Effector memory CD4-positive, alpha-beta T cell (primary cell): ENCODE data around the gene TSPAN19.
"Not testable (repeated sequence)": the region's sequence is repeated elsewhere in the genome, so short reads cannot be mapped to it uniquely, and the experiment has no call there.

ENCODE experiments used
- DNase-seq, 3 donors: peaks; one replicate each; pipeline ENCODE4 v3.0.0-alpha.2; 2020
- H3K27ac ChIP-seq: 2 replicates; pipeline ENCODE4 v1.7.0; 2013; ENCODE audit warnings: mild to moderate bottlenecking, low read length, moderate library complexity; ENCODE audit not compliant: insufficient read depth, poor library complexity, severe bottlenecking
- H3K27me3 ChIP-seq: replicated peaks from 2 replicates; pipeline ENCODE4 v1.7.0; 2013; ENCODE audit warnings: mild to moderate bottlenecking, low read length; ENCODE audit not compliant: insufficient read depth, control insufficient read depth, poor library complexity, severe bottlenecking
- H3K36me3 ChIP-seq: 2 replicates; pipeline ENCODE4 v1.7.0; 2013; ENCODE audit warnings: mild to moderate bottlenecking, low read length, moderate library complexity; ENCODE audit not compliant: control insufficient read depth, insufficient read depth
- H3K4me1 ChIP-seq: 2 replicates; pipeline ENCODE4 v1.7.0; 2013; ENCODE audit warnings: low read length, mild to moderate bottlenecking; ENCODE audit not compliant: control insufficient read depth, insufficient read depth, poor library complexity, severe bottlenecking
- H3K4me3 ChIP-seq: 2 replicates; pipeline ENCODE4 v1.7.0; 2013; ENCODE audit warnings: low read length, low read depth, mild to moderate bottlenecking; ENCODE audit not compliant: insufficient read depth, poor library complexity, severe bottlenecking
- H3K9me3 ChIP-seq: 2 replicates; pipeline ENCODE4 v1.7.0; 2013; ENCODE audit warnings: mild to moderate bottlenecking, low read length, moderate library complexity; ENCODE audit not compliant: control insufficient read depth

TSPAN19 gene

GRCh38 chr12:85041395-85041794 is 5.3 kb upstream of the TSPAN19 start:
- Histone ChIP-seq H3K4me1 (no peaks in the 10 kb centered on the region), H3K36me3 (no peaks in the 10 kb centered on the region), H3K27ac (no peak overlapping the region), H3K4me3 (no peak overlapping the region), H3K27me3 (no peaks in the 10 kb centered on the region), H3K9me3 (no peaks in the 10 kb centered on the region)
- no peak for DNase-seq

GRCh38 chr12:85036733-85037132 is 656 bp upstream of the TSPAN19 start:
- DNase-seq = no peak
- H3K4me1 ChIP-seq = peaks cover 2% of the 10 kb centered on the region
- H3K4me3 ChIP-seq = no peak overlapping the region
- no peaks in the 10 kb centered on the region for H3K36me3 ChIP-seq
- no peaks in the 10 kb centered on the region for H3K27me3 ChIP-seq
- no peaks in the 10 kb centered on the region for H3K9me3 ChIP-seq
- no peak overlapping the region for H3K27ac ChIP-seq

- Histone ChIP-seq H3K27me3 (no peaks in the 10 kb centered on the region), H3K9me3 (no peaks in the 10 kb centered on the region), H3K4me3 (no peak overlapping the region), H3K27ac (no peak overlapping the region), H3K36me3 (no peaks in the 10 kb centered on the region), H3K4me1 (no peaks in the 10 kb centered on the region)
- DNase-seq = no peak
Observed at GRCh38 chr12:85029456-85029855, 6.6 kb downstream of the TSPAN19 start.

- no peaks in the 10 kb centered on the region for H3K4me1 ChIP-seq
- no peak overlapping the region for H3K4me3 ChIP-seq
Observed at GRCh38 chr12:85018098-85018497, 18.0 kb downstream of the TSPAN19 start.

GRCh38 chr12:85017618-85018017 is 18.5 kb downstream of the TSPAN19 start:
- H3K4me1 ChIP-seq = no peaks in the 10 kb centered on the region
- no peaks in the 10 kb centered on the region for H3K9me3 ChIP-seq
- no peaks in the 10 kb centered on the region for H3K36me3 ChIP-seq
- no peak for DNase-seq
- H3K27me3 ChIP-seq = no peaks in the 10 kb centered on the region
- no peak overlapping the region for H3K27ac ChIP-seq
- H3K4me3 ChIP-seq = no peak overlapping the region

More at GRCh38 chr12:85018098-85018497, 18.0 kb downstream of the TSPAN19 start:
- H3K27me3 ChIP-seq = no peaks in the 10 kb centered on the region
- no peaks in the 10 kb centered on the region for H3K9me3 ChIP-seq
- no peak for DNase-seq
- H3K27ac ChIP-seq = no peak overlapping the region
- no peaks in the 10 kb centered on the region for H3K36me3 ChIP-seq

- no peaks in the 10 kb centered on the region for H3K4me1 ChIP-seq
- no peak overlapping the region for H3K27ac ChIP-seq
- no peaks in the 10 kb centered on the region for H3K36me3 ChIP-seq
- no peaks in the 10 kb centered on the region for H3K9me3 ChIP-seq
- no peak overlapping the region for H3K4me3 ChIP-seq
- no peaks in the 10 kb centered on the region for H3K27me3 ChIP-seq
- DNase-seq = no peak
Observed at GRCh38 chr12:85017133-85017532, 18.9 kb downstream of the TSPAN19 start.

GRCh38 chr12:85016413-85016812 is 19.7 kb downstream of the TSPAN19 start:
- no peak for DNase-seq

GRCh38 chr12:85007836-85008235 is 28.2 kb downstream of the TSPAN19 start:
- no peaks in the 10 kb centered on the region for H3K4me1 ChIP-seq
- no peaks in the 10 kb centered on the region for H3K27me3 ChIP-seq
- no peaks in the 10 kb centered on the region for H3K36me3 ChIP-seq
- no peak overlapping the region for H3K4me3 ChIP-seq
- H3K9me3 ChIP-seq = no peaks in the 10 kb centered on the region
- no peak overlapping the region for H3K27ac ChIP-seq
- DNase-seq = no peak

More at GRCh38 chr12:85016413-85016812, 19.7 kb downstream of the TSPAN19 start:
- H3K4me1 ChIP-seq = no peaks in the 10 kb centered on the region
- H3K9me3 ChIP-seq = no peaks in the 10 kb centered on the region
- no peaks in the 10 kb centered on the region for H3K36me3 ChIP-seq
- no peak overlapping the region for H3K27ac ChIP-seq
- no peaks in the 10 kb centered on the region for H3K27me3 ChIP-seq
- no peak overlapping the region for H3K4me3 ChIP-seq

GRCh38 chr12:85006206-85006605 is 29.9 kb downstream of the TSPAN19 start:
- no peaks in the 10 kb centered on the region for H3K27me3 ChIP-seq
- no peak for DNase-seq
- no peaks in the 10 kb centered on the region for H3K9me3 ChIP-seq
- H3K36me3 ChIP-seq = no peaks in the 10 kb centered on the region
- no peaks in the 10 kb centered on the region for H3K4me1 ChIP-seq
- H3K27ac ChIP-seq = no peak overlapping the region
- H3K4me3 ChIP-seq = no peak overlapping the region

GRCh38 chr12:85005615-85006014 is 30.5 kb downstream of the TSPAN19 start:
- no peak for DNase-seq
- Histone ChIP-seq H3K27ac (no peak overlapping the region), H3K9me3 (no peaks in the 10 kb centered on the region), H3K4me1 (no peaks in the 10 kb centered on the region), H3K36me3 (no peaks in the 10 kb centered on the region), H3K27me3 (no peaks in the 10 kb centered on the region), H3K4me3 (no peak overlapping the region)

GRCh38 chr12:85005047-85005446 is 31.0 kb downstream of the TSPAN19 start:
- not testable (repeated sequence) for H3K4me1 ChIP-seq, H3K27ac ChIP-seq, H3K4me3 ChIP-seq, H3K27me3 ChIP-seq, H3K9me3 ChIP-seq, DNase-seq, H3K36me3 ChIP-seq
